HG03575 (cell line): ENCODE data around the gene ITK.

Experiments used
- ATAC-seq: cut with Tn5 transposase; IDR thresholded peaks from one replicate; pipeline ENCODE4 v1.9.1; 2021; ENCODE audit not compliant: unreplicated experiment, insufficient number of reproducible peaks, low FRiP score; ENCODE audit errors: extremely low read depth

Gene ITK

GRCh38 chr5:157267025-157267424, 86.4 kb downstream of the ITK start:
- ATAC-seq = no peak

GRCh38 chr5:157267761-157268480, 87.3 kb downstream of the ITK start:
- no peak for ATAC-seq

- no peak for ATAC-seq
Observed at GRCh38 chr5:157269165-157269671, 88.6 kb downstream of the ITK start.

- ATAC-seq = no peak
Observed at GRCh38 chr5:157269761-157270272, 89.2 kb downstream of the ITK start.

GRCh38 chr5:157270771-157271170, 90.1 kb downstream of the ITK start:
- ATAC-seq = no peak

GRCh38 chr5:157271740-157272271, 91.2 kb downstream of the ITK start:
- ATAC-seq = peak; percentile 63

- no peak for ATAC-seq
Observed at GRCh38 chr5:157273131-157273556, 92.5 kb downstream of the ITK start.

GRCh38 chr5:157275403-157275802, 94.8 kb downstream of the ITK start:
- no peak for ATAC-seq

- no peak for ATAC-seq
Observed at GRCh38 chr5:157278319-157279037, 97.8 kb downstream of the ITK start.

- no peak for ATAC-seq
Observed at GRCh38 chr5:157279605-157280239, 99.1 kb downstream of the ITK start.

GRCh38 chr5:157280927-157281326, 100.3 kb downstream of the ITK start:
- ATAC-seq = no peak

GRCh38 chr5:157282150-157282549, 101.5 kb downstream of the ITK start:
- no peak for ATAC-seq

GRCh38 chr5:157283434-157283833, 102.8 kb downstream of the ITK start:
- ATAC-seq = peak; percentile 94

- ATAC-seq = no peak
Observed at GRCh38 chr5:157284458-157285212, 104.0 kb downstream of the ITK start.

GRCh38 chr5:157285310-157286035, 104.8 kb downstream of the ITK start:
- no peak for ATAC-seq

- ATAC-seq = no peak
Observed at GRCh38 chr5:157286761-157287211, 106.1 kb downstream of the ITK start.

GRCh38 chr5:157288405-157289163, 107.9 kb downstream of the ITK start:
- ATAC-seq = no peak
